Heart left ventricle (tissue), 16 donors: ENCODE measurements around the gene LHX5. TPM values are rescaled to one million over a fixed set of nuclear protein-coding genes. Genes with fewer than 3 reads are reported as not detected.

Experiments used
- ATAC-seq, 4 donors: fragments of 200-7000 bp; cut with Tn5 transposase; one replicate each; pipeline ENCODE4 v1.9.1; 2020 to 2022; ENCODE audit warnings: moderate library complexity in 4 of 4, mild to moderate bottlenecking in 3 of 4, moderate number of reproducible peaks in 1 of 4
- DNase-seq, 5 donors: peaks; one replicate each; pipeline ENCODE4 v3.0.0-alpha.2; 2020
- H3K27ac ChIP-seq, 12 donors: fragments of 200-600 bp; sonication (generic) in 4 of 12; one replicate each; pipeline versions ENCODE4 v1.5.0 to v1.8.0; 2016 to 2022; ENCODE audit warnings: mild to moderate bottlenecking in 2 of 12
- H3K27me3 ChIP-seq, 9 donors: fragments of 200-600 bp; sonication (generic) in 2 of 9; one replicate each; pipeline versions ENCODE4 v1.5.1 to v1.8.0; 2016 to 2022; ENCODE audit warnings: mild to moderate bottlenecking in 3 of 9
- H3K36me3 ChIP-seq, 9 donors: fragments of 200-600 bp; sonication (generic) in 2 of 9; one replicate each; pipeline versions ENCODE4 v1.5.0 to v1.8.0; 2018 to 2022; ENCODE audit warnings: mild to moderate bottlenecking in 2 of 9
- H3K4me1 ChIP-seq, 12 donors: fragments of 200-600 bp; sonication (generic) in 4 of 12; one replicate each; pipeline versions ENCODE4 v1.5.0 to v1.8.0; 2016 to 2022; ENCODE audit warnings: mild to moderate bottlenecking in 3 of 12
- H3K4me3 ChIP-seq, 12 donors: fragments of 200-600 bp; sonication (generic) in 4 of 12; one replicate each; pipeline versions ENCODE4 v1.5.0 to v1.8.0; 2017 to 2022; ENCODE audit warnings: mild to moderate bottlenecking in 9 of 12, moderate library complexity in 4 of 12
- H3K9me3 ChIP-seq, 12 donors: fragments of 200-600 bp; sonication (generic) in 4 of 12; one replicate each; pipeline versions ENCODE4 v1.5.0 to v1.8.0; 2016 to 2022; ENCODE audit warnings: mild to moderate bottlenecking in 1 of 12
- POLR2A ChIP-seq, 2 donors: fragments of 450-650 bp; IDR thresholded peaks; one replicate each; pipeline ENCODE4 v1.6.1; 2017; ENCODE audit warnings: antibody characterized with exemption in 2 of 2, mild to moderate bottlenecking in 2 of 2, moderate library complexity in 2 of 2
- WGBS, 4 donors: extraction: QIAGEN DNeasy Blood & Tissue Kit in 2 of 4; methylation state at CpG; one replicate each; pipeline versions ENCODE4 v1.1.5 to v1.1.7; 2013 to 2018; 5-methylcytosine and 5-hydroxymethylcytosine counted together
- intact Hi-C, 10 donors: fragments of 100-400 bp; cut with DNase I; formaldehyde crosslinking; loops; one replicate each; pipeline versions ENCODE4 v1.11.1 to v1.14.2; 2022
- polyA plus RNA-seq, 2 donors: library from polyadenylated mRNA; stranded (reverse); fragments of 200-250 nt; gene quantifications; one replicate each; pipeline ENCODE4 v1.2.3, GENCODE V29; 2013
- total RNA-seq, 9 donors: library from RNA; depleted of rRNA in 2 of 9; stranded (reverse); fragments of >200 nt in 2 of 9; fragmentation: NEBNext Ultra II Directional in 3 of 9; extraction: Animal tissue kit (Norgen Biotek cat#: 25700) in 3 of 9; gene quantifications; one replicate each; pipeline versions ENCODE4 v1.1.0 to v1.2.4, GENCODE V29; 2016 to 2023
- TF ChIP-seq, protein P1 (sequence below), 12 donors: fragments of 200-600 bp; sonication (generic) in 4 of 12; IDR thresholded peaks; one replicate each; pipeline versions ENCODE4 v1.5.0 to v1.8.0; 2018 to 2022; ENCODE audit warnings: antibody characterized with exemption in 12 of 12, mild to moderate bottlenecking in 5 of 12
- donor health status: ischemic (EF 13 %, LVEDD 7.1; RV severe dilation, severe dysfunction).
- donor health status: healthy with polysubstance abuse.
- donor health status: DM: no; HTN: yes; CAD: no.
- donor health status: DM: no; HTN: no; CAD: no.
- donor health status: ischemic (EF 25% LVEDD 6.9; RV normal size, moderate dysfunction).
- donor health status: ischemic (EF 25% LVEDD 5.7; RV mildly dilated, moderate dysfunction).
- donor health status: healthy.
- donor health status: DM: yes; HTN: yes; CAD: no.
- donor health status: ischemic (EF 35%, LVEDD 5.7; RV mildly dilated, moderate dysfunction).
- donor health status: nonischemic (EF 11% LVEDD 7.7; RV severe dilation, severe dysfunction).
- donor health status: DM: yes; HTN: yes; CAD: no.
- donor health status: PGD.
- donor health status: ischemic (EF 29% LVEDD 5.4; RV normal size, mild dysfunction).
- donor health status: nonischemic (EF 23%, LVEDD 6.1; RV moderate dilation, normal function).

Gene LHX5
- total and polyA plus RNA-seq, 11 donors: not detected

DNA sequence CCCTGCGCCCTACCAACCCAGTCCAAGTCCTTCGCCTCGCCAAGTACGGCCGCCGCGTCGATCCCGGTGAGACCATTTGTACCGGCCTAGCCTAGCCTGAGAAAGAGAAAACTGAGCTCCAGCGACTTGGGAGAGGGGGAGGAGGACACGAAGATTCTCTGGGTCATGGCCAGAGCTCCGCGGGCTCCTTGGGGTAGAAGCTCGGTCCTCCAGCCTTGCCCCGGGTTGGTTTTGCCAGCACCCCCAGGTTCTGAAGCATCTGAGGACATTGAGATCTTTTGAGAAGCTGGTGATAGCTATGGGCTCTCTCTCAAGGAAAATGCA is 7.3 kb downstream of the LHX5 start:
- Histone ChIP-seq H3K27me3 (peaks cover 65 to 97% (median 84%) of the 10 kb centered on the region in 9 donors), H3K4me3 (peak overlapping the region in 10 of 12 donors; percentile 18 to 40 (median 32)), H3K27ac (no peak overlapping the region), H3K36me3 (no peaks in the 10 kb centered on the region), H3K4me1 (peaks cover 0 to 57% (median 39%) of the 10 kb centered on the region in 12 donors), H3K9me3 (no peaks in the 10 kb centered on the region)
- intact Hi-C loops: loop anchor here in 2 of 10 donors (5.0 kb wide), 1 partner anchor 448 kb away; no protein-coding TSS in a partner anchor
- TF ChIP-seq POLR2A (IDR thresholded peaks at IDR 0.05): no peak
- TF ChIP-seq, protein P1, sequence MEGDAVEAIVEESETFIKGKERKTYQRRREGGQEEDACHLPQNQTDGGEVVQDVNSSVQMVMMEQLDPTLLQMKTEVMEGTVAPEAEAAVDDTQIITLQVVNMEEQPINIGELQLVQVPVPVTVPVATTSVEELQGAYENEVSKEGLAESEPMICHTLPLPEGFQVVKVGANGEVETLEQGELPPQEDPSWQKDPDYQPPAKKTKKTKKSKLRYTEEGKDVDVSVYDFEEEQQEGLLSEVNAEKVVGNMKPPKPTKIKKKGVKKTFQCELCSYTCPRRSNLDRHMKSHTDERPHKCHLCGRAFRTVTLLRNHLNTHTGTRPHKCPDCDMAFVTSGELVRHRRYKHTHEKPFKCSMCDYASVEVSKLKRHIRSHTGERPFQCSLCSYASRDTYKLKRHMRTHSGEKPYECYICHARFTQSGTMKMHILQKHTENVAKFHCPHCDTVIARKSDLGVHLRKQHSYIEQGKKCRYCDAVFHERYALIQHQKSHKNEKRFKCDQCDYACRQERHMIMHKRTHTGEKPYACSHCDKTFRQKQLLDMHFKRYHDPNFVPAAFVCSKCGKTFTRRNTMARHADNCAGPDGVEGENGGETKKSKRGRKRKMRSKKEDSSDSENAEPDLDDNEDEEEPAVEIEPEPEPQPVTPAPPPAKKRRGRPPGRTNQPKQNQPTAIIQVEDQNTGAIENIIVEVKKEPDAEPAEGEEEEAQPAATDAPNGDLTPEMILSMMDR (IDR thresholded peaks at IDR 0.05): no peak
- ATAC-seq: no peak
- 1 to 2% (median 1%) methylated on average over 7 to 16 of the region's 16 CpGs for WGBS, 4 donors
- no peak for DNase-seq

DNA sequence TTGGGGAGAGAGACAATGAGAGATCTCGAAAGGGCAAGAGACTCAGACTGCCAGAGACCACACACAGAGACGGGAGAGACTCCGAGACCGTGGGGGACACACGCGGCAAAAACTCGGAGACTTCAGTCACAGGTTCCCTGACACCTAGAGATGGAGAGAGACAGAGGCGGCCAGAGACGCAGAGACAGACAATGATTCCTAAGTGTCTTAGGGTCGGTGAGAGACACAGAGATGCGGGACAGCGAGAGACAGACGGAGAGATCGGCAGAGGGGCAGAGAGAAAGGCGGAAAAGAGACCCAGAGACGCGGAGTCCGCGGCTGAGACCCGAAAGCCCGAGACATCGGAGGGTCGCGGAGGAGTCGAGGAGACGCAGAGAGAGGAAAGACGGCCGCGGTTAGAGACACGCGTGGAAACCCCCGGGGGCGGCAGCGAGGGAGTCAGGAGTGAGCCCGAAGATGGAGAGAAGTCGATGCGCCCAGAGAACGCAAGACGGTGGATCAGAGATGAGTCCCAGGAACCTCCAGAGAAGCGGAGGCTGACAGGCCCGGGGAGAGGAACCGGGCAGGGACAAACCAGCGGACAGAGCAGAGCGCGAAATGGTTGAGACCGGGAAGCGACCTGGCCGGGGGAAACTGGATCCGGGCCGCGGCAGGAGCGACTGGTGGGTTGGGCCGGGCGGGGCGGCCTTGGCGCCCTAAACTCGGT is 7.8 kb downstream of the LHX5 start:
- intact Hi-C loops: loop anchor here in 7 of 10 donors (2.0 to 5.0 kb wide), 3 partner anchors 447 to 449 kb away; no protein-coding TSS in a partner anchor
- 1 to 2% (median 2%) methylated on average over 45 to 57 of the region's 57 CpGs for WGBS, 4 donors
- no peak for ATAC-seq
- Histone ChIP-seq H3K9me3 (no peaks in the 10 kb centered on the region), H3K36me3 (no peaks in the 10 kb centered on the region), H3K27ac (no peak overlapping the region), H3K27me3 (peaks cover 62 to 97% (median 81%) of the 10 kb centered on the region in 9 donors), H3K4me1 (peaks cover 0 to 57% (median 39%) of the 10 kb centered on the region in 12 donors), H3K4me3 (peak overlapping the region in 10 of 12 donors; percentile 18 to 40 (median 32))
- no peak for DNase-seq
- no peak for TF ChIP-seq POLR2A (IDR thresholded peaks at IDR 0.05)
- TF ChIP-seq, protein P1 (IDR thresholded peaks at IDR 0.05): no peak

DNA sequence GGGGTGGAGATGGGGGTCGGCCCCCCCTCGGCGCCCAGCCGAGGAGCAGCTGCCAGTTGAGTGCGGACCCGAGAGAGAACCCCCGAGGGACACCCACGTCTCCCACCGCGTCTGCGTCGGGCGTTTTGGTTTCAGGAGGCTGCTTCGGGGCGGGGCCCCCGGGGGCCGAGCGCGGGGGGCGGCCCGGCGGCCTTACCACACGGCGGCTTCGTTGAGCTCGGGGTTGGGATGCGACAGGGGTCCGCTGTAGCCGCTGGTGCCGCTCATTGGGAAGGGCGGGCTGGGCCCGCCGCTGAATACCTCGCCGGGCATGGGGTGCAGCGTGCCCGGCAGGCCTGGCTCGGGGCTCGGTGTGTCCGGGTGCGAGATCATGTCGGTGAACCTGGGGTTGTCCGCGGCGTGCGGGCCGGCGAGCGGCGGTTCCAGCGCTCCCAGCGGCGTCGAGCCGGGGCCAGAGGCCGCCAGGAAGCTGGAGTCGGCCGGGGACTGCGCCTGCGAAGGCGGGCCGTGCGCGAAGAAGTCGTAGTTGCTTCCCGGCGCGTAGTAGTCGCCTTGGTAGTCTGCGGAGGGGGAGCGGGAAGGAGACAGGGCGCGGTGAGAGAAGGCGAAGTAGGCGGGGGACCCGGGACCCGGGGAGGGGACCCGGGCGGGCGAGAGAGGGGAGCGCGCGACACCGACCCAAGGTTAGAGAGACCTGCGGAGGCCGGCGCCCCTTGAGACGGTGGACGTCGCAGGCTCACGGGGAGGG is 8.5 kb downstream of the LHX5 start:
- H3K27me3 ChIP-seq: peaks cover 55 to 97% (median 76%) of the 10 kb centered on the region in 9 donors
- WGBS, 4 donors: 2 to 3% (median 2%) methylated on average over 29 to 91 of the region's 91 CpGs
- no peak overlapping the region for H3K27ac ChIP-seq
- intact Hi-C loops: loop anchor here in 9 of 10 donors (1.0 to 5.0 kb wide), 4 partner anchors 448 to 450 kb away; no protein-coding TSS in a partner anchor
- no peaks in the 10 kb centered on the region for H3K9me3 ChIP-seq
- H3K36me3 ChIP-seq: no peaks in the 10 kb centered on the region
- DNase-seq (no peak), ATAC-seq (no peak)
- peaks cover 0 to 54% (median 38%) of the 10 kb centered on the region in 12 donors for H3K4me1 ChIP-seq
- H3K4me3 ChIP-seq: peak overlapping the region in 10 of 12 donors; percentile 1 to 36 (median 29)
- no peak for TF ChIP-seq POLR2A (IDR thresholded peaks at IDR 0.05)
- TF ChIP-seq, protein P1 (IDR thresholded peaks at IDR 0.05): no peak
